Measurements from ENCODE around the gene CYP3A5.
"Not testable (repeated sequence)": the region's sequence is repeated elsewhere in the genome, so short reads cannot be mapped to it uniquely, and the experiment has no call there.

CYP3A5 gene

DNA sequence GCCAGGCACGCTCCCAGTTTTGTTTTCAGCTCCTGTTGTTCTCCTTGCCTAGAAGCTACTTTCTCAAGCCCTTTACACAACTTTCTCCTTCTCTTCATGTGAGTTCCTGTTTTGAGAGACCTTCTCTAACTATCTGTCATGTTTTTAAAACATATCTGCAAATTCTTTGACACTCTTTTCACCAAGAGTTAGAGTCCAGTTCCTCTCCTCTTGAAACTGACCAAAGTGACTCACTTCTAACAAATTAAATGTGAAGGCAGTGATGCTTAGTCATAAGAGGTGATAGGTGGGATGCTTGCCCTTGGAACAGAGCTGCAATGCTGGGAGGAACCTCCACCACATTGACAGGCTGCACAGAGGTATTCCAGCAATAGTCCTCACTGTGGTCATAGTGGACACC, 37.8 kb downstream of the CYP3A5 start:
- DNase-seq (ENCODE audit: low read depth): no peak

DNA sequence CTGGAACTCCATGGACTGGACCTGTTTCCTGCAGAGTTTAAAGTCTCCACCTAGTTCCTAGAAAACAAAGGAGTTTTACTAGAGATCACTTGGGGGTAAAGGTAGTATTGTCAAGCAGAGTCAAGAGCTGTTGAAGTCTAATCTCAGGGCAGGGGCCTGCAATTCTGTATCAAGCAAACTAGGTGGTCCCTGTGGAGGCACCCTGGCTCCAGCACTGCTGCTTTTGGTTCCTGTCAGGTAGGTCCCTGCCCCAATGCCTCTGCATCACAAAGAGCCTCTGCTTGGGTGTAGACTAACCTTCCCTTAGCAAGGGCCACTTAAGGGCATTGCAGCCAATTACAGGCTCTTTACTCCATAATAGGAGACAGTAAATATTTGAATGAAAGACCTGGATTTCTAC, 40.5 kb downstream of the CYP3A5 start:
- DNase-seq (ENCODE audit: low read depth): no peak

DNA sequence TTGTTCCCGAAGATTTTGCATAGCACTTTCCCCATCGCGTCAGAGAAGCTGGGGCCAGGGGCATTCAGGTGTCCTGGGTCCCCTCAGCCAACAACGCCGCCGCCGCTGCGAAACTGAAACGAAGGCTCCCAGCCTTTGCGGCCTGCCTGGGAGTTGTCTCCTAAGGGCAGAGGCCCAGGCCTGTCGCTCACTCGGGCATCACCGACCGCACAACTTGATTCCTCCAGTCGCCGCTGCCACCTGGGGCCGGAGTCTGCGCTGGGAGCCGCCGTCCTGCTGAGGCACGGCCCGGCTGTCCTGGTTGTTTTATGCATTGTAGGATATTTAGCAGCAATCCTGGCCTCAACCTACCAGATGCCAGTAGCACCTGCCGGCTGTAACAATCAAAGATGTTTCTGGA, 41.1 kb downstream of the CYP3A5 start:
- no peak for DNase-seq (ENCODE audit: low read depth)

DNA sequence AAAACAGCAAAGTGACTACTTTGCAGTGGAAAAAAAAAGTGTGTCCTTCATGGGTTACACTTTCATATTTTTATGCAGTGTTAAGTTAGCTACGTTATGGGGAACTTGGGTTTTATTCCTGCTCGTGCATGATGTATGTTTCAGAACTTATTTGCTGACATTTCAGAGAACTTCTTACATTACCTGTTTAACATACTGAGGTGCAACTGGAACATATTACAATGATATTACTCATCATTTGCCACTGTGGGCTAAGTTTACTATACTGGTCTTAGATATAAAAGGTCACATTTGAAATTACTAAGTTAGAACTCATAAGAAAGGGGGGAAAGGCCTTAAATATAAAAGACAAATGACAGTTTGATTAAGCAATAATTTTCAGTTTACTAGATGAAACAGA, 42.4 kb downstream of the CYP3A5 start:
- DNase-seq (ENCODE audit: low read depth): not testable (repeated sequence)

DNA sequence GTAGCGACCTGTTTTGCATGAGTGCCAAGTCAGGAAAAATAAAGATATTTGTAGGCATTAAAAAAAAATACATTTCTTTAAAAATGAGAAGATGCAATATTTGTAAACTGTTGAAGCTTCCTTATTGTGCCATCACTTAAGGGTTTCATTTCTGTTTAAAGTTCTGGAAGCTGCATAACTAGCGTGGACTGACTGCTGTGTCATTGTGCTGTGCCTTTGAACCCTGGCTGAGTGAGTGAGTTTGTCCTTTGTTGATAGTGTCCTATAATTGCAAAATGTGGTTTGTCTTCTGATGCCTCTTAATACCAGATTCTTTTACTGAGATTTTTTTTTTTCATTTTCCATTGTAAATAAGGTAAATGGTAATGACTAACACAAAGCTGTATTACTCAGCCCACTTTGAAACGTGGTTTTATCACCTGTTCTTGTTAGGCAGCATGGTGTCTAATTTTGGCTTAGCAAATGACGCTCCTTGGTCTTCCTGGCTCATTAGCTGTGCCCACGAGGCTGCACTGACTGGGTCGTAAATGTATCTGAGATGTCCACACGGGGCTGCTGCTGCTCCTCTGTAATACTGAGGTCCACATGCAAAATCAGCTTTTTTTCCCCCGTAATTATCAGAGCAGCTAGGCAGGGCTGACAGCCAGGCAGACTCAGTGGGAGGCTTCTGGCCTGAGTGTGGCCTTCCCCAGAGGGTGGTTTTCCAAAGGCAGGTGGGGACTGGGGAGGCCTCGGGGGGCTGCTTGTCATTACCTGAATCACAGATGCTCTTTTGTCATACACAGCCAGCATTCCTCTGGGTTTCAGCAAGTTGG, 48.3 kb downstream of the CYP3A5 start:
- no peak for DNase-seq (ENCODE audit: low read depth)

DNA sequence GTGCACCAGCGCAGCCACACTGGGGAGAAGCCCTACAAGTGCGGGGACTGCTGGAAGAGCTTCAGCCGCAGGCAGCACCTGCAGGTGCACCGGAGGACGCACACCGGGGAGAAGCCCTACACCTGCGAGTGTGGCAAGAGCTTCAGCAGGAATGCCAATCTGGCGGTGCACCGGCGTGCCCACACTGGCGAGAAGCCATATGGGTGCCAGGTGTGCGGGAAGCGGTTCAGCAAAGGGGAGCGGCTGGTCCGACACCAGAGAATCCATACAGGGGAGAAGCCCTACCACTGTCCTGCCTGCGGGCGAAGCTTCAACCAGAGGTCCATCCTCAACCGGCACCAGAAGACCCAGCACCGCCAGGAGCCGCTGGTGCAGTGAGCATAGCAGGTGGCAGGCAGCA, 50.2 kb downstream of the CYP3A5 start:
- no peak for DNase-seq (ENCODE audit: low read depth)

DNA sequence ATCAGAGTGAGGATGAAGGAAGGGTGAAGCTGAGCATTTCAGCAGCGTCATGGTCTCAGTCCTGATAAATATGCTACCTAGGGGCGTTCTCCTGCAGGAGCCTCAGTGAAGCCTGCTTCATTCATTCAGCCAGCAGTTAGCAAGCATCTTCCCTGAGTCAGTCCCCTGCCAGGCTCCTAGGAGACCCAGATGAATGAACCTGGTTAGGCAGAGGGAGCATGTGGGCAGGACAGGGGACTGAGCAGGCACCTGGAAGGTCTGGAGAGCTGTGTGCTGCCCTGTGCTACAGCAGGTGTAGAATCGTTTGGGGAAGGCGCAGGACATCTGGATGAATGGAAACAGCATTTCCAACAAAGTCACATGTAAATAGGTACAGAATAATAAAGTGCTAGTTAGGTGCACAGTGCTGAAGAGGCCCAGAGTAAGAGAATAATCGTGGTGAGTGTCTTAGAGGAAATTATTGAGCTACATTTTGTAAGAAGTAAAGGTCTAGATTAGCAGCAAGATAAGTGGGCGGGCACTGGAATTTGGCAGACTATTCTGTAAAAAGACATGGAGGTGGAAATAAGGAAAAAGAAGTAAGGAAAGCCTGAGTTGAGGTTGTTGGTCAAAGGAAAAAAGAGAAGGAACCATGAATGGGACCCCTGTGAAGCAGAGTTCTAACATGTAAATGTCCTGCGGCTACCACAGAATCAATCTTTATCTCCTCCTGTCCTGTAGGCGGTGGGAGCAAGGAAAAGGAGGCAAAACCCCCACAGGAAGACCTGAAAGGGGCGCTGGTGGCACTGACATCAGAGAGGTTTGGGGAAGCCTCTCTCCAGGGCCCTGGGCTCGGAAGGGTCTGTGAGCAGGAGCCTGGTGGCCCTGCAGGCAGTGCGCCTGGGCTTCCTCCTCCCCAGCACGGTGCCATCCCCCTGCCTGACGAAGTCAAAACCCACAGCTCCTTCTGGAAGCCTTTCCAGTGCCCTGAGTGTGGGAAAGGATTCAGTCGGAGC, 51.0 kb downstream of the CYP3A5 start:
- no peak for DNase-seq (ENCODE audit: low read depth)

DNA sequence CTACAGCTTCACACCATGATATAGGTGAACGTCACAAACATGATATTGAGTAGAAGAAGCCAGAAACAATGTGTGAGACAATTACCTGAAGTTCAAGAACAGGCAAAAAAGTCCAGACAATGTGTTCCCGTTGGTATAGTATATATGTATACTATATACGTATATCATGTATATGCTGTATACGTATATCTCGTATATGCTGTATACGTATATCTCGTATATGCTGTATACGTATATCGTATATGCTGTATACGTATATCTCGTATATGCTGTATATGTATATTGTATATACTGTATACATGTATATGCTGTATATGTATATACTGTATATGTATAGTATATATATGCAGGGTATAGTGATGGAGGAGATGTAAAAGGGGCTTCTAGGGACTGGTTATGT, 52.3 kb downstream of the CYP3A5 start:
- DNase-seq (ENCODE audit: low read depth): no peak

DNA sequence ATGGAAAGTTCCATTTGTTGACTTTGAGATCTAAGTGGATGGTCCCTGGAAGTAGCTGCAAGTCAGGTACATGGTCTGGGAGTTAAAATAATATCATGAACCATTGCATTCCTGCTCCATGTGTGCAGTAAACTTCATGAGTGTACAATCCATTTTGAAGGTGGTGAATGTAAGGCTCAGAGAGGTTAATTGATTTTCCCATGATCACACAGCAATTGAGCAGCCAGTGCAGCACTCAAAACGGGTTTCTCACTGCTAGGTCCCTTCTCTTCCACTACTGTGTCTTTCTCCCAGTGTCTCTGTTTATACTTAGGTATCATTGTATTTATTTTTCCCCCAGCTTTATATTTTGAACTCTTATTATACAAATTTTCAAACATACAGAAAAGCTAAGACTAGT, 53.1 kb downstream of the CYP3A5 start:
- no peak for DNase-seq (ENCODE audit: low read depth)

DNA sequence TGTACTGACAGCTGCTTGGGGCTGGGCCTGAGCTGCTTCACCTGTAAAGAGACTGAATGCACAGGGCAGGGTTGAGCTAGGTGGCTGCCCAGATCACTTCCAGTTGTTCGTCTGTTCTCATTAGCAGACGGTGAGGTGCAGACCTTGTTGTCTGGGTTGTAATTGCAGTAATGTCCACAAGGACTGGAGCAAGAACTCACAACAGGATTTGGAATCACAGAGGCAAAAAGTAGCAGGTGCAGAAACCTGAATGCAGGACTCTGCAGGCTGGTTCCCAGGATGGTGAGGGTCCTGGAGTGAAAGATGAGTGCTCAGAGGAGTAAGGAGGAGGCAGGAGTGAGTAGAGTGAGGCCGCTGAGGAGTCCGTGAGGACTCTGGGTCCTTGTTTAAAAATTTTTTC, 53.8 kb downstream of the CYP3A5 start:
- no peak for DNase-seq (ENCODE audit: low read depth)

DNA sequence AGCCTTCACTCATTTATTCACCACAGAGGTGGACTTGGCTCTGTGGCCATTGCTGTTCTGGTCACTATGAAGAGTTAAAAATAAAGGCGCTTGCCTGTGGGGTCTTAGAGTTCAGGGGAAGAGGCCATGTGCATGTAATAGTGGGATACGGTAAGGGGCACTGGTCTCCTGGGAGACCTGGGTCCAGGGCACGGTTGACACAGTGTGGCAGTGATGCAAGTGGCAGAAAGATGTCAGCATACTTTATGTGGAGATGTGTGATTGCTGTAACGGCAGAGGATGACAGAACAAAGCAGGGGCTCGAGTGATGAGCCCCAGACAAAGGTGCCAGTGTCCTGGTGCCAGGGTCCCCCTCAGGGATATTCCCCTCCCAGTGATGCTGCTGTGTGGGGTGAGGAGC, 54.5 kb downstream of the CYP3A5 start:
- no peak for DNase-seq (ENCODE audit: low read depth)

DNA sequence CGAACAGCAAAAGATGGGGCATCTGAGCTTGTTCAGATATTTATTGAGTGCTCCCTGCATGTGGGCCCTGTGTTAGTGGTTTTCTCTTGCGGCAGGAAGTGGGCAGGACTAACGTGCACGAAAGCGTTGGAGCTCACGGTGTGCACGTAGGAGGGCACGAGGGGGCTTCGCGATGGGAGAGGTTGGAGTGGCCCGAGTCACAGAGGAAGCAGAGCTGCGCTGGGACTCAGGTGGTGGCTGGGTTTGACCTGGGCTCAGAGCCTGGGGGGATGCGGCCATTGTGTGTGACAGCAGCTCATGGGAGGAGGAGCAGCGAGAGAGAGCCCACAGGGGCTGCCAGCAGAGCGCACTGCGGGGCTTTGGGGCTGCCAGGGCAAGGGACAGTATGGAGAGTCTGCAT, 55.3 kb downstream of the CYP3A5 start:
- DNase-seq (ENCODE audit: low read depth): peak; percentile 70

DNA sequence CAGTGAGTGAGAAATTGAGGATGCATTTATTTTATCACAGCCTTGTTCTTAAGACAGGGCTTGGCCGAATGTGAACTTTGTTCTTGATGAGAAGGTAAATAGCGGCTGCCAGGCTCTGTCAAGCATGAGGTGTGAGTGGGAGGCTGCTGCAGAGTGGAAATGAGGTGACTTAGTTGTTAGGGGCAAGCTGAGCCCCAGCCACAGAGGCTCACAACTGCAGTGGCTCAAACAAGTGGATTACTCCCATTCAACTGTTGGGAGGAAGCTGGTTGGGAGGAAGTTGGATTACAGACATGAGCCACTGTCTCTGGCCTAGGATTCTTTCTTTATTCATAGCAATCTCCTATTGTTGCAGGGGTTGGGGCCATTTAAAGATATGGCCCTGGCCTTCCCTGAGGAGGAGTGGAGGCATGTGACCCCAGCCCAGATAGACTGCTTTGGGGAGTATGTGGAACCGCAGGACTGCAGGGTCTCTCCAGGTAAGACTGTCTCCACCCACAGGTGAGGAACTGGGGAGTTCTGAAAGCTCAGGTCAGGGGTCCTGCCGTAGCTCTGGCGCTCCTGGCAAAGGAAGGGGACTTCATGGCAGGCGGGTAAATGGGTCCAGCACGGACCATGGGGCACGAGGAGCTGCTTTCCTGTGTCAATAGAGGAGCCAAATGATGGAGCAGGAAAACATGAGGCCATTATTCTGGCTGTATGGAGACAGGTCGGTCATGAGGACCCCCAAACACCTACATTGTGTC, 55.9 kb downstream of the CYP3A5 start:
- no peak for DNase-seq (ENCODE audit: low read depth)

DNA sequence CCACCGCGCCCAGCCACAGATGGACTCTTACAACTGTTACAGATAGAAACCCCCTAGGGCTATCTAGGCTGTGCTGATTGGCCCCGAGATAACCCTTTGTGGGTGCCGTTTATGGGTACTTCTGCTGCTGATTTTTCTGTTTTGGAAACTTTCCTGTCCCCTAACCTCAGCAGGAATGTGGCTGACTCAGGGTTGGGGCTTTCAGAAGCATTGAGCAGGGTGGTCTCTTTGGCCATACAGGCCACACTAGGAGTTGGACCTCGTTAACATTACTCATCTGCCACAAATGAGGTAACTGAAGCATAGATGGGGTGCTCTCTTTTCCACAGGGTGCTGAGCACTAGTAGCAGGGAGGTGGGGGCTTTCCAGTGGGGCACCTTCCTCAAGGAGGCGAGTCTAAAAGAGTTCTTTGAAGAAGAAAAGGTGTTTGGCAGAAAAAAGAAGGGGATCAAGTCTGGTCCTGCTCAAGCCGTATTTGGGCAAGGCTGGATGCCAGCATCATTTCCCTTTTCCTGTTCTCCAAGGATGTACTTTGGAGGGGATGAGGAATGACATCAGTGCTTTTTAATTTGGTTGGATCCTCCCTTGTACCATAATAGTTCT, 56.6 kb downstream of the CYP3A5 start:
- DNase-seq (ENCODE audit: low read depth): no peak

DNA sequence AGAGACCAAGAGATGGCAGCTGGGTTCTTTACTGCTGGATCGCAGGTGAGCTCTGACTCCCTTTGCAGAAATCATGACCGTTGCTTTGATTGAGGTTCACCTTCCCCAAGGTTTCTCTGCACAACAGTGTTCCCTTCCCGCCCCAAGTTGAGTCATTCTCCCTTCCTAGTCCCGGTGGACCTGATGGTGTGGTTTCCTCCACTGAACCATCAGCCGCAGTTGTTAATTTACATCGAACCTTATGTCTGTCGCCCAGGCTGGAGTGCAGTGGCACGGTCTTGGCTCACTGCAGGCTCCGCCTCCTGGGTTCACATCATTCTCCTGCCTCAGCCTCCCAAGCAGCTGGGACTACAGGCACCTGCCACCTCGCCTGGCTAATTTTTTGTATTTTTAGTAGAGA, 57.2 kb downstream of the CYP3A5 start:
- DNase-seq (ENCODE audit: low read depth): no peak

DNA sequence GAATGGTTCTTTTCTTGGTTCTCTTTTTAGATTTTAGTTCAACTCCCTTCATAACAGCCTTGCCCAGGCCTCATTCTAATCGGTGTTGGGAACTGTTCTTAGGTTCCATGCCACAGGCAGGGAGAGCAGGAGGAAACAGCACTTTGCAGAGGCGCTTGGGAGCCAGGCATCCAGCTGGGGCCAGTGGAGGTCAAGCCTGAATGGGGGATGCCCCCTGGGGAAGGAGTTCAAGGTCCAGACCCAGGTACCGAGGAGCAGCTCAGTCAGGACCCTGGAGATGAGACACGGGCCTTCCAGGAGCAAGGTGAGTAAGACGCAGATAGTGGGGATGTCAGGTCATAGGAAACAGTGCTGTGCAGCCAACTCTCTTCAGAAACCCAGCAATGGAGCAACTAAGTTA, 58.5 kb downstream of the CYP3A5 start:
- DNase-seq (ENCODE audit: low read depth): no peak

DNA sequence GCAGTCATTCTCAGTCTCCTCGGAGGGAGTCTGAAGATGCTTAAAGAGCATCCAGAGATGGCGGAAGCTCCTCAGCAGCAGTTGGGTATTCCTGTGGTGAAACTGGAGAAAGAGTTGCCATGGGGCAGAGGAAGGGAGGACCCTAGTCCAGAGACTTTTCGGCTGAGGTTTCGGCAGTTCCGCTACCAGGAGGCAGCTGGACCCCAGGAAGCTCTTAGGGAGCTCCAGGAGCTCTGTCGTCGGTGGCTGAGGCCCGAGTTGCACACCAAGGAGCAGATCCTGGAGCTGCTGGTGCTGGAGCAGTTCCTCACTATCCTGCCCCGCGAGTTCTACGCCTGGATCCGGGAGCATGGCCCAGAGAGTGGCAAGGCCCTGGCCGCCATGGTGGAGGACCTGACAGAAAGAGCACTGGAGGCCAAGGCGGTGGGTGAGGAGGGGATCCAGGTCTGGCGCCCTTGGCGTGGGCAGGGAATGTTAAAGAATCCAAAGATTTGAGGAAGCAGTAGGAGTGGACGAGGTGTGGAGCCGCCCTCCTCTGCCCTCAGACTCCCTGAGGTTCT, 60.1 kb downstream of the CYP3A5 start:
- DNase-seq (ENCODE audit: low read depth): no peak

DNA sequence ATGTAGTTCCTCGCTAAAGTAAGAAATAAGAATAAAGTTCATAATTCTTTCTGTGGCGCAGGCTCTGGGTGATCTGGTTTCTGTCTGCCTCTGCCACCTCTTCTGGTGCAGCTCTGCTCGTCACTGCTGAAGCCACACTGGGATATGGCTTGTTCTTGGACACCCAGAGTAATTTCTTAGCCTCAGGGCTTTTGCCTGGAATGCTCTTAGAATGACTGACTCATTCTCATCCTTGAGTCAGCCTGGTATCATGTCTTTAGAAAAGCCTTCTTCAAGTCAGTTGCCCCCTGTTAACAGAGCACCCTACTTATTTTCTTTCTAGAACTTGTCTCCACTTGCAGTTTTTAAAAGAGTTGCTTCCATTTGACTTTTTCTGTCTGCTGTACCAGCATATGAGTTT, 61.1 kb downstream of the CYP3A5 start:
- no peak for DNase-seq (ENCODE audit: low read depth)

DNA sequence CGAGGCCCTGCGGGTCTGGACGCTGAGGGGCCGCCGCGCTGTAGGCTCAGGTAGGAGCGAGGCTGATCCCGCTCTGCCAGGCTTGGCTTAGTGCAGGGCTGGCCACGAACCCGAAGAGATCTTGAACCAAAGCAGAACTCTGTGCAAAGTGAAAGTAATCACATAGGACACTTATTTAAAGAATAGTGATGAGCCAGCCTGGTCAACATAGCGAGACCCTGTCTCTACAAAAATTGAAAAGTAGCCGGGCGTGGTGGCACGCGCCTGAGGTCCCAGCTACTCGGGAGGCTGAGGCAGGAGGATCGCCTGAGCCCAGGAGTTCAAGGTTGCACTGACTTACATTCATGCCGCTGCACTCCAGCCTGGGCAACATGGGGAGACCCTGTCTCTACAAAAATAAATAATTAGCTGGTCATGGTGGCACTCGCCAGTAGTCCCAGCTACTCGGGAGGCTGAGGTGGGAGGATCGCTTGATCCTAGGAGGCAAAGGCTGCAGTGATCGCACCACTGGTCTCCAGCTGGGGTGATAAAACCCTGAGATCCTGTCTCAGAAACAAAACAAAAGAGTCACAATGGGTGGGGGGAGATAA, 62.5 kb downstream of the CYP3A5 start:
- no peak for DNase-seq (ENCODE audit: low read depth)

DNA sequence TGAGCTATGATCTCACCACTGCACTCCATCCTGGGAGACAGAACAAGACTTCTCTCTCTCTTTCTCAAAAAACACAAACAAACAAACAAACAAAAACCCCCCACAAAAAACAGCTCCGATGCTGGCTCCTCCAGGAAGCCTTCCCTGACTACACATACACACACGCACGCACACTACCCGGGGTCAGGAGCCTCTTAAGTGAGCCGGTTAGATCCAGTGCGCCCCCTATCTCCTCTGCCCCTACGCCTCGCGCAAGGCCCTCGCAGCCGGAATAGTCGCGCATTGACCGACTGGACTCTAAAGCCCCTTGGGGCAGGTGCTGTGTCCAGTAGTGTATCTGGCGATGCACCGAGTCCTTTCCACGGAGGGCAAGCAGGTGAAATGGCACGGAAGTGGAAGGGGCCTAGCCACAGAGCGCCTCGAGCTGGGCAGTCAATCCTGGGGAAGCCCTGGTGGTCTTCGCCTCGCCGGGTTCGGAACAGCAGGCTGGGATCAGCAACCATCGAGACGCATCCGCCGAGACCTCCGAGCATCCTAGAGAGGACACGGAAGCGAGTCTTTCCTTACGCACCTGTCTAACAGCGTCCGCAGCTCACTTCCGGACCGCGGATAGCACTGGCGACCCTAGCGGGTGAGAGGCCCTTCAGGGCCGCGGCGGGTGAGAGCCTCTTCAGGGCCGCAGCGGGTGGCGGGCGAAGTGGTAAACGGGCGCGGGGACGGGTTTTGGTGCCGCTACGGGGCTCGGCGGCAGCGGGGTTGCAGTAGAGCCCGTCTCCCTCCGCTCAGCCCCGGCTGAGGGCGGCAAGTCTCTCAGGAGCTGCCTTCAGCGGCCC, 63.2 kb downstream of the CYP3A5 start, which contains the start of gene ZSCAN25:
ZSCAN25 (plus strand) TSS at position 588 of the 833 bp plus-strand sequence. CDS start 2,661 bp downstream, outside the sequence.
- DNase-seq (ENCODE audit: low read depth): peak; percentile 74
